DMS114 treated with DMSO at 0.1 percent for 48 hours (cell line): Measurements from ENCODE around the gene CHST15.

ENCODE experiments used
- DNase-seq: peaks from one replicate; lab custom pipeline; 2025; ENCODE audit not compliant: unreplicated experiment; lab: John Stamatoyannopoulos, UW

The CHST15 gene

GRCh38 chr10:124083740-124084397 is 9.5 kb downstream of the CHST15 start:
- DNase-seq = no peak

DNA sequence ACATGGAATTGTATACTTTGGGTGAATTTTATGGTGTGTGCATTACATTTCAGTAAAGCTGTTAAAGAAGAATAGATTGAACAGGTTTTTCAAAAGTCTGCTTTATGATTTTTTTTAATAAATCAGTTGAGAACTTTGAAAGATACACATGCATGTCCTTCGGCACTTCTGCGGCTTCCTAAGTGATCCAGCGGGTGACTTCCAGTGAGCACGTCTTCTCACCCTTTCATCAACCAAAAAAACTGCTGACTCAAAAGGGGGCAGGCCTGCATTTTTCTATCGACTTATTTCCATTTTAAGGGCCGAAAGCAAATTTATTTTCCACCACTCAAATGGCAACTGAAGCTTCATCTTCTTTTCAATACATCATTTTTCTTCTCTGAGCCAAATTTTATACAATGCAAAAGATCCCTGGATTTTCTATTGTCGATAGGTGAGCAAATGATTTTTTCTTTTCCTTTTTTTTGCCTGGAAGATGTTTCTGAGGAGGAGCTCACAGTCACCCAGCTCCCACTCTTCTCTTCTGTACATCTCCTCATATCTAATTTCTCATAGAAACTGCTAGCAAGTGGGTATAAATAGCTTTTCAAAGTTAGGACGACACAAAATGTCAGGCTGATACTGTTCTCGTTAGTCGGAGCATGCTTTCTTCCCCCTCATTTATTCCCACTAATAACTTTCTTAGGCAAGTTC is 10.2 kb downstream of the CHST15 start:
- DNase-seq = no peak

GRCh38 chr10:124082555-124082954 is 10.8 kb downstream of the CHST15 start:
- DNase-seq = no peak

DNA sequence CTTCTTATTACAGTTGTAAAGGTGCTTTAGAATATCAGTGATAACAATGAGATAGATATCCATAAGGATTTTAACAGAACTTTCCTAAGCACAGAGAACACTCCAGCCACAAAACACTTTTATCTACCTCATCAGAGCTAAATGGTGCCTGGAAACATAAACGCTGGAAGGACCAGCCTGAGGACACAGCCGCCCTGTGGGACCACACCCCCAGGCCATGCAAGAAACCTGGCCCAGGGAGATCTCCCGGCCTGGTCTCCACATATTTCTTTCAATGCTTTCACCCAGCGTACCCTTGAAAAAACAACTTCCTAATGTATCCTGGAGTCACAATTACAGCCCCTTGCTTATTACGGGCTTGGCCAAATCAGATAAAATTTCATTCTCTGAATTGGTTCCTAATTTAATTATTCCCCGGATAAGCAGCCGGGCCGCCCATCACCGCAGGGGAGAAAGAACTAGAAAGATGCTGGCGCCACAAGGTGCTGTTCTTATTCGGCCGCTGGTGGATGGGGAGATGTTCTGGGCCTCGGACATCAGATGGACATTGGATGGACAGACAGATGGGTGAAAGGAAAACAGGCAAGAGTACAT is 11.8 kb downstream of the CHST15 start:
- no peak for DNase-seq

DNA sequence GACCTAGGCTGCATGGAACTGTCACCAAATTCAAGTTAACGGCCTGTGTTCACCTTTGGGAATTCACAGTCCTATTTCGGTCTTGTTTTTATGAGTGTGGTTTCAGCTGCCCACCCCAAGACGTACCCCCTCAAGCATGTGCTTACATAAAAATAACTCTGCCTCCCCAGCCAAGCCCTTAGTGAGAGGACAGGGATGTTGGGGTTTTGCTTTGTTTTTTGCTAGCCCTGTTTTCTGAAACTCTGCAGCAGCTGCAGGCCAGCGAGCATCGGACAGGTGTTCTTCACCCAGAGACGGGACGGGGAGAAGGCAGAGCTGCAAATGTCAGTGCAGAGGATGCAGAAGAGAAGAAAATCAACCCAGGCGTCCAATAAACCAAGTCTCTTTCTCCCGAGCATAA is 13.5 kb downstream of the CHST15 start:
- no peak for DNase-seq

GRCh38 chr10:124078714-124079113 is 14.7 kb downstream of the CHST15 start:
- DNase-seq = no peak

- DNase-seq = no peak
Measured at GRCh38 chr10:124078028-124078427, 15.4 kb downstream of the CHST15 start.

- DNase-seq = no peak
Measured at GRCh38 chr10:124077208-124077993, 16.0 kb downstream of the CHST15 start.

DNA sequence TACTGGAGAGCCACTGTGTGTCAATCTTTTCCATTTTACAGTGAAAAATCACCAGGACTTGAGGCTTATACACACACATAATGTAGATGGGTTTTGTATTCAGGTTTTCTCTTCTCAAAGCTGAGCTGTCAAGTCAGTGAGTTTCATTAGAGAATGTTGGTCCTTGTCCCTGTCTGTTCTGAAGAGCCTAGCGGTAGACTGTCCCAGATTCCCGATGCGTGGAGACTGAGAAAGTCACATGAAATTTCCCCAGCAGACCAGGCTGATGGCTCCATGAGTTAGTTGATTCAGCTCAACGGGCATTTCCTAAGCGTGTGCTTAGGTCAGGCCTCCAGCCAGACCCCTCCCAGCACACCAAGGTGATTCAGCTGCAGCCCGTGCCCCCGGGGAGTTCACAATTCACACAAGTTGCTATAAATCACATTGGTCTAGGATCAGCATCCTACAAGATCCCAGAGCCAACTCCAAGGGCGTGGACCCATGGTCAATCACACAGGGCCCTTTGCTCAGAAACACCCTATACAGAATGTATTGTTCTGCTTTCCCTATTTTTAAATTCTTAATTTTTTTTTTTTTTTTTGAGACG is 17.2 kb downstream of the CHST15 start:
- DNase-seq = no peak

DNA sequence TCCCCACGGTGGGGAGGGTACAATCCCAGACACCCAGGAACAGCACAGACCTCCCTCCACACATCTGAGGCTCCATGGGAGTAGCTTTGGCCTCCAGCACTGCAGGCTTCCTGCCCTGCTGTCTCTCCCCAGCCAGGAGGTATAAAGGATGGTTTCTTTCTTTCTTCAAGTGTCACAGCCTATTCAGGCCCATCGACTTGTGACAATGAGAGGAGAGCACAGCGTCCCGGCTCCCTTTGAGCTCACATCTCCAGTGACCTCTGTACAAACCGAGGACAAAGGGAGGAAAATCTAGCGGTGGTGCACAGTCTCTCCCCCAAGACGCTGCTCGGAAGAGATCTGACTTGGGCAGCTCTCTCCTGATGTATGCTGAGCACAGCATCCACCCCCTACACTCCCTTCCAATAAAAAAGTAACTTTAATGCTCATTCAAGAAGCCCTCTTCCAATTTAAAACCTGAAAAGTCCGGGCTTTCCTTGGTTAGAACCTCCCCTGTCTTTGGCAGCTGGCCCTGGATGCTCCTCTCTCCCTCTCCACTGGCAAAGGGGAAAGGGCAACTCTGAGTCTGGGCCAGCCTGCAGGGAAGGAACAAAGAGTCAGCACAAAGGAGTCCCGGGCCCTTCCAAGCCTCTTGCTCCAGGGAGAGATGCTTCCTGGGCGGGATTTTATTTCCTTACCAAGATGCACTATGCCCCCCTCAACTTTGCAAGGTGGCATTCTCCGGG is 18.0 kb downstream of the CHST15 start:
- no peak for DNase-seq

DNA sequence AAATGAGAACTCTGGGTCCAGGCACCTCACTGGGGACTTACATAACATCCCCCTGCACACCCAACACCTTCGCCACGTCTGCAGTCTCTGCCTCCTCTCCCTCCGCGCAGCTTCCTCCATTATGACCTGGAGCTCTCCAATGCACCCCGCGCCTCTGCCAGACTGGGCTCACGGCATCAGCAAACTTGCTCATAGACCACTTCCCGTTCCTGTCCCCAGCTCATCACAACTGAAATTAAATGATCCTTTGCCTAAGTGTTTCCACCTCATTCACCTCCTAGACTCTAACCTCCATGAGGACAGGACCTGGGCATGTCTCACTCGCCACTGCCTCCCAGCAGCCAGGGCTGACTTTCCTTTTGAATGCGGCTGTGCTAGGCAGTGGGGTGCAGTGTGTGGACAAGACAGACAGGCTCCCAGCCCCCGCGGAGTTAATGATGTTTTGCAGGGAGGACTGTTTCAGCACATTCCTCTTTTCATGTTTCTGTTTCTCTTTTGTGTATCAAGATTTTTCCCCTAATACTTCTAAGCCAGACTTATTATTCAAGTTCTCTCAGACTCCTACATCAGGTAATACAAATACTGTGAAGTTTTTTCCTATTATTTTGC is 18.8 kb downstream of the CHST15 start:
- no peak for DNase-seq

- DNase-seq = no peak
Measured at GRCh38 chr10:124073978-124074377, 19.4 kb downstream of the CHST15 start.

- no peak for DNase-seq
Measured at GRCh38 chr10:124072541-124072940, 20.9 kb downstream of the CHST15 start.

DNA sequence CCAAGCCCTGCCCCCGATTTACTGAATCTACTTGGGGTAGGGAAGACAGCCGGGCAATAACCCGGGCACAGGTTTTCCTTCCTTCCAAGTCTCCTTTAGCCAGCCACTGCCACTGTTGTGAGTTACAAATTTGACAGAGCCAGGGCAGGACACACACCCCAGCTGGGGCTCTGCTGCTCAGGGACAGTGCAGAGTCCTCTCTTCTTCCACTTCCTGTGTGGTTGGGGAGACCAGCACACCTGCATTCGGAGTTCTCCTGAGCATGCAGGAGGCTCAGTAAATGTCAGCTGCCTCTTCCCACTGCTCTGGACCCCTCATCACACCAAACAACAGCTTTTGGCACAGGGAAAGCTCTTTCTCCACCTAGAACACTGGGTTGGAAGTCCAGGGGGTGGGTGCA is 21.3 kb downstream of the CHST15 start:
- no peak for DNase-seq

DNA sequence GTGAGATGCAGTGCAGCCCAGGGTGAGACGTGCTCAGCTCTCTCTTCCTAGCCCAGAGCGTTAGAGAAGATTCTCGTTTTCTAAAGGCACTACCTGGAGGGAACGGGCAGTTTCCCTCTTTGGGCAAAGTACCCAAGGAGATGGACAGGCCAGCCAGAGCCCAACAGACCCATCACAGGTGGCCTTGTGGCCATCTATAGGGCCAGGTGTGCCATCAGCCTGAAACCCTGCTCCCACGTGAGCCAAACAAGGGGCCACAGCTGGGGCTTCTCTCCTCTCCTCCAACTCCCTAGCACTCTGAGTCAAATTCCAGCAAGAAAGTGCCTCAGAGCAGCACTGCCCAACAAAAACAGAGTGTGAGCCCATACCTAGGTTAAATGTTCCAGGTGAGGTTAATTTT is 22.3 kb downstream of the CHST15 start:
- no peak for DNase-seq

GRCh38 chr10:124070666-124071065 is 22.7 kb downstream of the CHST15 start:
- no peak for DNase-seq

DNA sequence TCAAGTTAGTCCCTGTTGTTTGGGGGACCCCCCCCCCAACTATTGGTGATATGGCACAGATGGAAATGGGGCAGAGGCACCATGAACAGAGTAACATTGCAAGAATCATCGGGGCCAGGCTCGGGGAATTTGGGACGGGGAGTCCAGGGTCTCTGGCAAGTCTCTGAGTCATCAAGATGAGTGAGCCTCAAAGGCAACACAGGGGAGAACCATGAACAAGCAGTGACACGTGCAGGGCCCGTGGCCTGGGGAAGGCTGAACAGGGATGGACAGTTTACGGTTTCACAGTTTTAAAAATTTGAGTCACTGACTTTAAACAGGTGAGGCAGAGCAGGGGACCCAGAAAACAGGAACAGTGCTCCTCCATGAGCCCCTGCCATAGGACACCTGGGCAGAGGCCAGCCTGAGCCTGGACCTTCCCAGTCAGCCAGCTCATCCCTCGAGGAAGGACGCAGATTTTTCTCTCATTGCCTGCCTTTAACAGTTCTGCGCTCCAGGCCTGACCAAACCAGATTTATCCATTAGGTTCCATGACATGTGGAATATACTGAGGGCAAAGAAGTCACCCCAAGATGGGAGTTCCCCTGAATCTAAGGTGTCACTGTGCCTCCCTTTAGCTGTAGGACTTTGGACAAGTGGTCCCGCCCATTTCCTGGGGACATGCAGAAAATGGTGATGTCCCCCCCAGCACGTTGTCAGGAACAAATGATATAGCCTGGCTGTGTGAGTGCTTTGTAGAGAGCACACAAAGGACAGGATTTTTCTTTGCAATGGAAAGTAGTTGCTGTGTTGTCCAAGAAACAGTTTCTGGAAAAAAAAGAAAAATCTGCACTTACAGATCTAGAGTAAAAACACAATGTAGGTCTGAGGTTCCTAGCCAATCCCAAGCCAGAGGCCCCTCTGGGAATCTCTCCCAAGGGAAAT is 23.8 kb downstream of the CHST15 start:
- DNase-seq = no peak

GRCh38 chr10:124068929-124069328 is 24.5 kb downstream of the CHST15 start:
- no peak for DNase-seq

DNA sequence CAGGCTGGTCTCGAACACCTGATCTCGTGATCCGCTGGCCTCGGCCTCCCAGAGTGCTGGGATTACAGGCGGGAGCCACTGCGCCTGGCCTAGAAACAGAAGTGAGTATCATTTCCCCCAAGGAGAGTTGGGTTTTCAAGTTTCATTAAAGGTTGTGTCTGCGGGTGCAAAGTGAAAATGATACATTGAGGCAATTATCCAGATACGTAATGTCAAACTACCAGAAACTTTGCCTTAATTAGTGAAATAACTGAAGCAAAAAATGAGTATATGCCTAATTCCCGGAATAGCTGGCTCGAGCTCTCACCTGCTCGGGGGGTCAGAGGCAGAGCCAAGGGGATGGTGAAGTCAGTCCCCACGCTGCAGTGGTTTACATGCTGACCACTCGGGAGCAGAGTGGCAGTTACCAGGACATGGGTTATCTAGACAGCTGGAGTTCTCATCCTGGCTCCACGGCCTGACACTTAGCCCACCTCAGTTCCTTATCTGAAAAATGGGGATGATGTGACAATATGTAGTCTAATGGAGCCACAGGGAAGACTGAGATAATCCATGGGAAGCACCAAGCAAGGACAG is 25.5 kb downstream of the CHST15 start:
- DNase-seq = no peak
